ENCODE data around the gene EMC10. TPM values are rescaled to one million over a fixed set of nuclear protein-coding genes. Genes with fewer than 3 reads are reported as not detected.
A peak's percentile ranks its signal among the peaks of the same experiment; 100 is the strongest.

The EMC10 gene
- total RNA-seq, 1 donor from 2014 or later = 137 TPM

- H3K9me3 Mint-ChIP-seq = no peaks in the 10 kb centered on the region
- TF ChIP-seq CTCF (conservative IDR thresholded peaks at IDR 0.05) = no peak
- DNase-seq (ENCODE audit: extremely low spot score, unreplicated experiment) = no peak
- H3K4me3 Mint-ChIP-seq = no peak overlapping the region
- no peak overlapping the region for H3K27ac Mint-ChIP-seq
- H3K4me1 Mint-ChIP-seq (ENCODE audit: unreplicated experiment) = peaks cover 11% of the 10 kb centered on the region
- peaks cover 7% of the 10 kb centered on the region for H3K27me3 Mint-ChIP-seq
- H3K36me3 Mint-ChIP-seq = no peaks in the 10 kb centered on the region
Measured at GRCh38 chr19:50505856-50506611, 29.7 kb downstream of the EMC10 start.

DNA sequence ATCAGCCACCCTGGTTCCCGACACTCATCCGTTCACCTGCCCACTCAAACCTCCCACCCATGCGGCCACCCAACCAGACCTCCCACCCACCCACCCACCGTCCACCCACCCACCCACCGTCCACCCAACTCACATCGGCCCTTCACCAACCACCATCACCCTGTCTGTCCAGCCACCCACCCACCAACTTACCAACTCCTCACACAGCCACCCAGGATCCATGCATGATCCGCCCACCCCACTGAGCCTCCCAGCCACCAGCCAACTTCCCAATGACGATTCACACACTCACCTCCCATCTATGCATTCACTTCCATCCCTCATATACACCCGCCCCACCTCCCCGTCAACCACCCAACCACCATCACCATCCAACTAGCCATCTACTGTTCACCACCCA is 30.4 kb downstream of the EMC10 start:
- Mint-ChIP-seq H3K4me3 (no peak overlapping the region), H3K27me3 (peaks cover 6% of the 10 kb centered on the region), H3K27ac (no peak overlapping the region), H3K36me3 (no peaks in the 10 kb centered on the region), H3K4me1 (ENCODE audit: unreplicated experiment) (peaks cover 17% of the 10 kb centered on the region), H3K9me3 (no peaks in the 10 kb centered on the region)
- DNase-seq (ENCODE audit: extremely low spot score, unreplicated experiment) = no peak
- TF ChIP-seq CTCF (conservative IDR thresholded peaks at IDR 0.05) = no peak

DNA sequence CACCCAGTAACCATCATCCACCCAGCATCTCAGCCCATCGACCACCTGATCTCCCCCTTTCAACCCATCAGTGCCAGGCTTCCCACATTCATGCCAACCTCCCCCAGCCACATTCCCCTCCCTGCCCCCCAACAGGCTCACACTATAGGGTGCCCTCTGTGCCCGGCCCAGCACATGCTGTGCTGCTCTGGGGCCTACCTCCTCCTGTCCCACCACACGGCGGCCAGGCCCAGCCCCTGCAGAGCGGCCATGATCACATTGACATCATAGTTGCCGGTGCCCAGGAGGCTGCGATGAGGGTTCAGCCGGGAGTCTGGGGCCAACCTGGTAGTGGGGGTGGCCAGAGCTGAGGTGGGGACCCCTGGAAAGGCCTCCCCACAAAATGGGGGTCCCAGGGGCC is 31.1 kb downstream of the EMC10 start:
- no peak overlapping the region for H3K27ac Mint-ChIP-seq
- no peak for TF ChIP-seq CTCF (conservative IDR thresholded peaks at IDR 0.05)
- peaks cover 18% of the 10 kb centered on the region for H3K4me1 Mint-ChIP-seq (ENCODE audit: unreplicated experiment)
- no peak overlapping the region for H3K4me3 Mint-ChIP-seq
- H3K9me3 Mint-ChIP-seq = no peaks in the 10 kb centered on the region
- DNase-seq (ENCODE audit: extremely low spot score, unreplicated experiment) = no peak
- H3K36me3 Mint-ChIP-seq = no peaks in the 10 kb centered on the region
- H3K27me3 Mint-ChIP-seq = peaks cover 3% of the 10 kb centered on the region

GRCh38 chr19:50508843-50509190 is 32.5 kb downstream of the EMC10 start:
- no peak for DNase-seq (ENCODE audit: extremely low spot score, unreplicated experiment)
- no peak overlapping the region for H3K27ac Mint-ChIP-seq
- peak overlapping the region; percentile 61 for H3K4me3 Mint-ChIP-seq
- no peaks in the 10 kb centered on the region for H3K9me3 Mint-ChIP-seq
- H3K36me3 Mint-ChIP-seq = no peaks in the 10 kb centered on the region
- H3K27me3 Mint-ChIP-seq = peaks cover 3% of the 10 kb centered on the region
- TF ChIP-seq CTCF (conservative IDR thresholded peaks at IDR 0.05) = no peak
- H3K4me1 Mint-ChIP-seq (ENCODE audit: unreplicated experiment) = peaks cover 18% of the 10 kb centered on the region

- DNase-seq (ENCODE audit: extremely low spot score, unreplicated experiment) = no peak
- Mint-ChIP-seq H3K27ac (no peak overlapping the region), H3K27me3 (peaks cover 3% of the 10 kb centered on the region), H3K36me3 (no peaks in the 10 kb centered on the region), H3K9me3 (no peaks in the 10 kb centered on the region), H3K4me3 (peak overlapping the region; percentile 74), H3K4me1 (ENCODE audit: unreplicated experiment) (peaks cover 18% of the 10 kb centered on the region)
- TF ChIP-seq CTCF (conservative IDR thresholded peaks at IDR 0.05) = no peak
Measured at GRCh38 chr19:50509366-50509765, 33.1 kb downstream of the EMC10 start.

Measured in type B pancreatic cell (in vitro differentiated cells).